ENCODE measurements around the gene NTRK3.

GRCh38 chr15:88011533-88011932, 245.0 kb downstream of the NTRK3 start:
- TF ChIP-seq GATA3 (IDR thresholded peaks at IDR 0.05; ENCODE audit: low read depth, low read length) (no peak), GATA2 (IDR thresholded peaks at IDR 0.05; ENCODE audit: low read depth, low read length) (no peak)

All from SH-SY5Y (cell line).